H9 (cell line): ENCODE measurements around the gene CEP350. TPM values are rescaled to one million over a fixed set of nuclear protein-coding genes. Genes with fewer than 3 reads are reported as not detected.

Experiments used
- DNase-seq: peaks from one replicate; pipeline ENCODE4 v3.0.0-alpha.2; 2017
- H2AFZ ChIP-seq: one replicate; pipeline ENCODE4 v1.6.1; 2013; ENCODE audit warnings: mild to moderate bottlenecking, low read length, control low read depth, moderate library complexity
- H2AK5ac ChIP-seq: 2 replicates; pipeline ENCODE4 v1.6.1; 2013; ENCODE audit warnings: low read length, control low read depth, mixed read lengths; ENCODE audit not compliant: insufficient read length
- H2BK120ac ChIP-seq: one replicate; pipeline ENCODE4 v1.6.1; 2013; ENCODE audit warnings: low read depth, mild to moderate bottlenecking, low read length, control low read depth, inconsistent platforms; ENCODE audit not compliant: poor library complexity, severe bottlenecking
- H2BK12ac ChIP-seq: 2 replicates; pipeline ENCODE4 v1.6.1; 2013; ENCODE audit warnings: low read length, control low read depth, mixed read lengths, low read depth; ENCODE audit not compliant: insufficient read length
- H2BK15ac ChIP-seq: 2 replicates; pipeline ENCODE4 v1.6.1; 2013; ENCODE audit warnings: low read depth, low read length, control low read depth
- H2BK20ac ChIP-seq: one replicate; pipeline ENCODE4 v1.6.1; 2013; ENCODE audit warnings: low read depth, mild to moderate bottlenecking, low read length, control low read depth, inconsistent platforms; ENCODE audit not compliant: poor library complexity, severe bottlenecking
- H2BK5ac ChIP-seq: 2 replicates; pipeline ENCODE4 v1.6.1; 2013; ENCODE audit warnings: low read length, control low read depth, mixed read lengths; ENCODE audit not compliant: insufficient read length
- H3K14ac ChIP-seq: 2 replicates; pipeline ENCODE4 v1.6.1; 2013; ENCODE audit warnings: low read length, control low read depth; ENCODE audit not compliant: insufficient read depth
- H3K18ac ChIP-seq: 2 replicates; pipeline ENCODE4 v1.6.1; 2013; ENCODE audit warnings: low read depth, mild to moderate bottlenecking, mixed read lengths, low read length, control low read depth; ENCODE audit not compliant: insufficient read length
- H3K23ac ChIP-seq: 2 replicates; pipeline ENCODE4 v1.6.1; 2013; ENCODE audit warnings: low read length, control low read depth, mixed read lengths, low read depth; ENCODE audit not compliant: insufficient read length
- H3K23me2 ChIP-seq: 2 replicates; pipeline ENCODE4 v1.6.1; 2013; ENCODE audit warnings: low read depth, mild to moderate bottlenecking, mixed read lengths, low read length, control low read depth; ENCODE audit not compliant: insufficient read length, poor library complexity, severe bottlenecking
- H3K27ac ChIP-seq: 2 replicates; pipeline ENCODE4 v1.5.1; 2013; ENCODE audit warnings: low read length, control low read depth, mixed read lengths, low read depth; ENCODE audit not compliant: insufficient read length
- H3K27me3 ChIP-seq: 2 replicates; pipeline ENCODE4 v1.6.1; 2013; ENCODE audit warnings: low read length, control low read depth, inconsistent platforms; ENCODE audit not compliant: insufficient read depth
- H3K4ac ChIP-seq: 2 replicates; pipeline ENCODE4 v1.6.1; 2013; ENCODE audit warnings: low read depth, mild to moderate bottlenecking, control low read depth, inconsistent platforms, low read length, moderate library complexity
- H3K4me1 ChIP-seq: 2 replicates; pipeline ENCODE4 v1.6.1; 2013; ENCODE audit warnings: low read length, control low read depth, inconsistent platforms; ENCODE audit not compliant: insufficient read depth
- H3K4me2 ChIP-seq: 2 replicates; pipeline ENCODE4 v1.6.1; 2013; ENCODE audit warnings: low read length, control low read depth, mixed read lengths; ENCODE audit not compliant: insufficient read length, insufficient read depth
- H3K56ac ChIP-seq: 2 replicates; pipeline ENCODE4 v1.6.1; 2013; ENCODE audit warnings: low read depth, mild to moderate bottlenecking, mixed read lengths, low read length, control low read depth; ENCODE audit not compliant: insufficient read length
- H3K79me1 ChIP-seq: 2 replicates; pipeline ENCODE4 v1.6.1; 2013; ENCODE audit warnings: low read depth, mild to moderate bottlenecking, moderate library complexity, low read length, control low read depth, inconsistent platforms; ENCODE audit not compliant: insufficient read depth, poor library complexity, severe bottlenecking
- H3K79me2 ChIP-seq: 2 replicates; pipeline ENCODE4 v1.6.1; 2013; ENCODE audit warnings: low read length, control low read depth, inconsistent platforms; ENCODE audit not compliant: insufficient read depth
- H3K9ac ChIP-seq: 2 replicates; pipeline ENCODE4 v1.6.1; 2013; ENCODE audit warnings: low read length, control low read depth, mixed read lengths; ENCODE audit not compliant: insufficient read length; ENCODE audit errors: extremely low read depth
- H3K9me3 ChIP-seq: one replicate; pipeline ENCODE4 v1.6.1; 2013; ENCODE audit warnings: low read depth, low read length, inconsistent platforms; ENCODE audit not compliant: control insufficient read depth
- H3T11ph ChIP-seq: one replicate; pipeline ENCODE4 v1.6.1; 2013; ENCODE audit warnings: mild to moderate bottlenecking, low read length, control low read depth, inconsistent platforms
- H4K20me1 ChIP-seq: one replicate; pipeline ENCODE4 v1.6.1; 2013; ENCODE audit not compliant: control insufficient read depth, insufficient read length, insufficient read depth
- H4K5ac ChIP-seq: 2 replicates; pipeline ENCODE4 v1.6.1; 2013; ENCODE audit warnings: low read depth, mild to moderate bottlenecking, mixed read lengths, low read length, control low read depth; ENCODE audit not compliant: insufficient read length
- H4K8ac ChIP-seq: replicated peaks from 2 replicates; pipeline ENCODE4 v1.6.1; 2013; ENCODE audit warnings: low read length, control low read depth, mixed read lengths, low read depth; ENCODE audit not compliant: insufficient read length
- H4K91ac ChIP-seq: 2 replicates; pipeline ENCODE4 v1.6.1; 2013; ENCODE audit warnings: low read depth, mild to moderate bottlenecking, moderate library complexity, mixed read lengths, low read length, control low read depth; ENCODE audit not compliant: insufficient read length
- H3K27ac Mint-ChIP-seq, 3 experiments: 2 replicates in 2 of 3; 3 replicates in 1 of 3; pipeline ENCODE4 v1.8.0; 2020 to 2021; ENCODE audit warnings: mixed read lengths in 3 of 3, mild to moderate bottlenecking in 1 of 3, moderate library complexity in 1 of 3
- H3K27me3 Mint-ChIP-seq: 2 replicates; pipeline ENCODE4 v1.8.0; 2021; ENCODE audit warnings: low read depth, mild to moderate bottlenecking, moderate library complexity, mixed read lengths
- H3K36me3 Mint-ChIP-seq, 3 experiments: 2 replicates in 2 of 3; 3 replicates in 1 of 3; pipeline ENCODE4 v1.8.0; 2020 to 2021; ENCODE audit warnings: low read depth in 3 of 3, mixed read lengths in 3 of 3; ENCODE audit not compliant: insufficient read depth in 1 of 3
- H3K4me1 Mint-ChIP-seq, 2 experiments: 2 replicates each; pipeline ENCODE4 v1.8.0; 2020; ENCODE audit warnings: mixed read lengths in 2 of 2
- H3K4me3 Mint-ChIP-seq, 2 experiments: 2 replicates in 1 of 2; 3 replicates in 1 of 2; pipeline ENCODE4 v1.8.0; 2020 to 2021; ENCODE audit warnings: mild to moderate bottlenecking in 2 of 2, mixed read lengths in 2 of 2, moderate library complexity in 1 of 2
- H3K9me3 Mint-ChIP-seq, 2 experiments: 2 replicates in 1 of 2; 3 replicates in 1 of 2; pipeline ENCODE4 v1.8.0; 2020; ENCODE audit warnings: mild to moderate bottlenecking in 2 of 2, mixed read lengths in 2 of 2, moderate library complexity in 1 of 2
- CTCF ChIP-seq: fragments of 200-600 bp; sonication (generic); conservative IDR thresholded peaks from 3 replicates; pipeline ENCODE4 v1.8.0; 2021; ENCODE audit warnings: antibody characterized with exemption, mild to moderate bottlenecking
- WGBS: extraction: QIAGEN DNeasy Blood & Tissue Kit; methylation state at CpG from one replicate; pipeline ENCODE4 v1.1.7; 2013; ENCODE audit warnings: missing lambda C conversion rate, low lambda C conversion rate, mixed read lengths; ENCODE audit not compliant: insufficient read length; ENCODE audit errors: extremely low coverage; 5-methylcytosine and 5-hydroxymethylcytosine counted together
- total RNA-seq: library from RNA; stranded (reverse); gene quantifications from 2 replicates; pipeline ENCODE4 v1.2.1, GENCODE V29; 2021

Gene CEP350
- total RNA-seq, 1 experiment from 2014 or later = 39.2 TPM

GRCh38 chr1:180042988-180043622 is 88.5 kb downstream of the CEP350 start:
- H3K9ac ChIP-seq = no peak overlapping the region
- H3K9me3 ChIP-seq = no peaks in the 10 kb centered on the region
- no peak overlapping the region for H3K27ac Mint-ChIP-seq
- no peaks in the 10 kb centered on the region for H3K23me2 ChIP-seq
- no peak for DNase-seq
- no peaks in the 10 kb centered on the region for H3K27me3 ChIP-seq
- no peaks in the 10 kb centered on the region for H3K4me1 ChIP-seq
- no peak overlapping the region for H3K27ac ChIP-seq
- no CpG with 5 or more reads among the region's 3 CpGs for WGBS
- H2BK20ac ChIP-seq = no peak overlapping the region
- H3K4ac ChIP-seq = no peak overlapping the region
- no peak overlapping the region for H2AK5ac ChIP-seq
- no peaks in the 10 kb centered on the region for H3K79me1 ChIP-seq
- H2BK12ac ChIP-seq = no peak overlapping the region
- no peaks in the 10 kb centered on the region for H4K20me1 ChIP-seq
- no peaks in the 10 kb centered on the region for H3K9me3 Mint-ChIP-seq
- no peak overlapping the region for H3T11ph ChIP-seq
- H3K4me3 Mint-ChIP-seq = no peak overlapping the region
- H3K27me3 Mint-ChIP-seq = no peaks in the 10 kb centered on the region
- H2BK120ac ChIP-seq = no peak overlapping the region
- no peak overlapping the region for H4K8ac ChIP-seq
- no peak overlapping the region for H2BK15ac ChIP-seq
- H2BK5ac ChIP-seq = no peak overlapping the region
- H3K23ac ChIP-seq = no peak overlapping the region
- H3K14ac ChIP-seq = no peak overlapping the region
- H2AFZ ChIP-seq = no peak overlapping the region
- no peak overlapping the region for H3K18ac ChIP-seq
- H3K79me2 ChIP-seq = no peaks in the 10 kb centered on the region
- H3K4me2 ChIP-seq = no peak overlapping the region
- H4K5ac ChIP-seq = no peak overlapping the region
- no peak overlapping the region for H3K56ac ChIP-seq
- H3K36me3 Mint-ChIP-seq = peaks cover 12 to 59% (median 46%) of the 10 kb centered on the region in 3 experiments; a peak in 6 of 7 replicates
- no peak overlapping the region for H4K91ac ChIP-seq
- TF ChIP-seq CTCF = no peak
- no peaks in the 10 kb centered on the region for H3K4me1 Mint-ChIP-seq
